Measurements from ENCODE around the gene KLF18.
A peak's percentile ranks its signal among the peaks of the same experiment; 100 is the strongest.
"Not testable (repeated sequence)": the region's sequence is repeated elsewhere in the genome, so short reads cannot be mapped to it uniquely, and the experiment has no call there.

The KLF18 gene

DNA sequence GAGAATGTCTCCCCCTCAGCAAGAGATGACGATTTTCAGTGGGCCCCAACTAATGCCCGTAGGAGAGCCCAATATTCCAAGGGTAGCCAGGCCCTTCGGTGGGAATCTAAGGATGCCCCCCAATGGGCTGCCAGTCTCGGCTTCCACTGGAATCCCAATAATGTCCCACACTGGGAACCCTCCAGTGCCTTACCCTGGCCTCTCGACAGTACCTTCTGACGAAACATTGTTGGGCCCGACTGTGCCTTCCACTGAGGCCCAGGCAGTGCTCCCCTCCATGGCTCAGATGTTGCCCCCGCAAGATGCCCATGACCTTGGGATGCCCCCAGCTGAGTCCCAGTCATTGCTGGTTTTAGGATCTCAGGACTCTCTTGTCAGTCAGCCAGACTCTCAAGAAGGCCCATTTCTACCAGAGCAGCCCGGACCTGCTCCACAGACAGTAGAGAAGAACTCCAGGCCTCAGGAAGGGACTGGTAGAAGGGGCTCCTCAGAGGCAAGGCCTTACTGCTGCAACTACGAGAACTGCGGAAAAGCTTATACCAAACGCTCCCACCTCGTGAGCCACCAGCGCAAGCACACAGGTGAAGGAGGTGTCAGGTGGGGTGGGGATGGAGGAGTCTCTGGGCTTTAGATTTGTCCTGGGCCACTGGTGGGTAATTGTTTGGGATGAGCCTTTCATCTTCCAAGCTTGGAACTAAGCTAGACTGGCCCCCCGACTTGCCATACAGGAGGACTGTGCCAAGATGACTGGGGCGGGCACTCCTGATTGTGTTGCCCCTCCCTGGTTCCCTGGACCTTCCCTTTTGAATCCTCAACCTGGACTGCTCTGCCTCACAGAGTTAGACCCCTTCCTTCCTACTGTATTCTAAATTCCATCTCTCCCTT, 11.6 kb downstream of the KLF18 start:
- DNase-seq (ENCODE audit: insufficient read length, low spot score) = no peak
- no peak for FAIRE-seq

DNA sequence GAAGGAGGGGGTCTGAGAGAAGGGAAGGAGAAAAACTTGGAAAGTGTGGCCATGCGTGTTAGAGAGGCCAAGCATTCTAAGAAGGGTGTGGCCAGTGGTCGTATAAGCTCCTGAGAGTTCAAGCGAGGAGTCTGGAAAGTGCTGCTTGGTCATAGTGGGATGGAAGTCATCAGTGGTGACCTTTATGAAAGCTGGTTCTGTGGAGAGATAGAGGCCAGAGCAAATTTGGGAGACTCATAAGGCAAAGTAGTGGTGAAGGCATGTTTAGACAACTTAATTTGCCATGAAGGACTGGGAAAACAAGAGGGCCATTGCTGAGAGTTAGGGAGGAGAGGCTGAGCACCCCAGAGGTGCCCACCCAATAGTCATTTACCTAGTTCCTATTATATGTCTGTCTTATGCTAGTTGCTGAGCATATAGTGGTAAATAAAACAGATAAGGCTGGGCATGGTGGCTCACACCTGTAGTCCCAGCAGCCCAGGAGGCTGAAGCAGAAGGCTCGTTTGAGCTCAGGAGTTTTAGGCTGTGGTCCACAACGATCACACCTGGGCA, 21.0 kb downstream of the KLF18 start:
- FAIRE-seq (no peak), DNase-seq (ENCODE audit: insufficient read length, low spot score) (no peak)

DNA sequence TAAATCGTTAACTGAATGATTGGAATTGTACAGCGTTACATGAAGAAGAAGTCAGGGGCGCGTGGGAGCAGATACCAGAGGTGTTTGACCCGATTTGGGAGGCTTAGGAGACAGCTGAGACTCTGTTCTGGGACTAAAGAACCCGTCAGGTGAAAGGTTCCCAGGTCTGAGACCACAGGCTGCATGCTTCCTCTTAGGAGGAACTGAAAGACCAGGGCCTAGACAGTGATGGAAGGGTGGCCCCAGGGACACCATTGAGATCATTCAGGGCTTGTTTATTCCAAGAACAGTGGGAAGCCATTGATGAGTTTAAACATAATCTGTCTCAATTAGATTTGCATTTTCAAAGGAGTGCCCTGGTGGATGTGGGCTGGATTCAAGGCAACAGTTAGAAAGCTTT, 21.9 kb downstream of the KLF18 start:
- DNase-seq (ENCODE audit: insufficient read length, low spot score) (no peak), FAIRE-seq (no peak)

DNA sequence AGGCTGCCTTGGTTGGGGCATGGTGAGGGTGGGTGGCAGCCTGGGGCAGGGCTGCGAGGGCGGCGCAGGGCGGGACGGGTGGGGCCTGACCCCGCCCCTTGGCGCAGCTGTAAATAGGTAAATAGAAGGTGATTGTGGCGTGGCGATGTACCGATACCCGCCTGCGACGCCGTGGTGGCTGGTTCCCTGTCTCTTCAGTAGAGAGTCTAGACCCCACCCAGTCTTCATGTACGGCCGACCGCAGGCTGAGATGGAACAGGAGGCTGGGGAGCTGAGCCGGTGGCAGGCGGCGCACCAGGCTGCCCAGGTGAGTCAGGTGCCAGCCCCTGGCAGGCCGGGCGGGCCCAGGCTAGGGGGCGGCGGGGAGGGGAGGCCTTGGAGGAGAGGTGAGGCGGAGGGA, 22.7 kb downstream of the KLF18 start, which contains the start of gene KLF17:
TSS of gene KLF17 (plus strand) at position 140 of the 400 bp plus-strand sequence. CDS start at position 227, 87 bp downstream.
- FAIRE-seq (no peak), DNase-seq (ENCODE audit: insufficient read length, low spot score) (no peak)

DNA sequence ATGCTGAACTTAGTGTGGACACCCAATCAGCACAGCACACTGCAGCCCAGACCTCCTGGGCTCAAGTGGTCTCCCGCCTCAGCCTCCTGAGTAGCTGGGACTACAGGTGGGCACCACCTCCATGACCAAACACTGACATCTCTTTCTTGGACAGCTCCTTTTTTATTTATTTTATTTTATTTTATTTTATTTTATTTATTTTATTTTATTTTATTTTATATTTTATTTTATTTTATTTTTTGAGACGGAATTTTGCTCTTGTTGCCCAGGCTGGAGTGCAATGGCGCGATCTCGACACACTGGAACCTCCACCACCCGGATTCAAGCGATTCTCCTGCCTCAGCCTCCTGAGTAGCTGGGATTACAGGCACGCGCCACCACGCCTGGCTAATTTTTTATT, 24.2 kb downstream of the KLF18 start:
- not testable (repeated sequence) for FAIRE-seq; DNase-seq (ENCODE audit: insufficient read length, low spot score)

DNA sequence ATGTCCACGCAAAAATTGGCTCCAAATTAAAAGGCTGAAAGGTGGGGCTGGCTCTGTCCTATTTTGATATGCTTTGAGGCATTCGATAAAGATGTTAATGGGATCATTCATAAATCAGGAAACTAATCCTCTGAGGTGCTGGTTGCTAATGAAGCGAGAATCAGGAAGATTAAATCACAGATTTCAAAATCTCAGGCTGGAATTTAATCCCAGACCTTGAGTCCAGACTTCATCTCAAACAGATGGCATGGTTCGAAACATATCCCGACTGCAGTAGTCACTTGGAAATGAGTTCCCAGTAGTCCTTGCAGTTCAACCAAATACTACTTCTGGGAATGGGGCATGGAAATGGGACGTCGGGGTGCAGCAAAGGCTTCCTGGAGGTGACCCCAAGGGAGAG, 27.3 kb downstream of the KLF18 start:
- DNase-seq (ENCODE audit: insufficient read length, low spot score) (no peak), FAIRE-seq (no peak)

DNA sequence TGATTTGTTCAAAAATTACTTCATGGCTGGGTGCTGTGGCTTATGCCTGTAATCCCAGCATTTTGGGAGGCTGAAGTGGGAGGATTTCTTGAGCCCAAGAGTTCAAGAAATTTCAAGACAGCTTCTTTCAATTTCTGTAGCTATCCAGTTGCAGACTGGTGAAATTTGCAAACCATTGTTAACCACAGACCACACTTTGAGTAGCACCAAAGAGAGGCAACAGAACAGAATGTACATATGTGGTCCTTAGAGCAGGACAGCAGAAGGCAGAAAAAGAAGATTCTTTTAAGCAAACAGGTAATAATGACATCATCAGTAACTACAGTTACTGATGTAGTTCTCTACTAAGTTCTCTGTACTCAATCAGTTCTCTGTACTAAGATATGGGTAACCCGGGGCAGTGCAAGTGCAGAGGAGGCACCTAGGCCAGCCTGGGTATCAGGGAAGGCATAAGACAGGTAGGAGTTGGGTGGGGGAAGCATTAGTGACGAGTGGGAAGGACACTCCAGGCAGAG, 28.3 kb downstream of the KLF18 start:
- no peak for DNase-seq (ENCODE audit: insufficient read length, low spot score)
- no peak for FAIRE-seq

DNA sequence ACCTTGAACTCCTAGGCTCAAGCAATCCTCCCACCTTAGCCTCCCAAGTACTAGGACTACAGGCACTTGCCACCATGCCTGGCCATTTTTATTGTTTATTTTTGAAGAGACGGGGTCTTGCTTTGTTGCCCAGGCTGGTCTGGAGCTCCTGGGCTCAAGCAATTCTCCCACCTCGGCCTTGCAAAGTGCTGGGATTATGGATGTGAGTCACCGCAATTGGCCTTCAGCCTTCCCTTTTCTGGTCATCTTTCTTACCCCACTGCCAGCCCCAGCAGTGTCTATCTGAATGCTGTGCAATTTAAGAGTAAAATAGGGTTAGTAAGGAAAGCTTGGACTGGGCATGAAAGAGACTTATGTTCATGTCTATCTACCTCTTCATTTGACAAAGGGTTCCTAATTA, 28.9 kb downstream of the KLF18 start:
- no peak for DNase-seq (ENCODE audit: insufficient read length, low spot score)
- FAIRE-seq = no peak

DNA sequence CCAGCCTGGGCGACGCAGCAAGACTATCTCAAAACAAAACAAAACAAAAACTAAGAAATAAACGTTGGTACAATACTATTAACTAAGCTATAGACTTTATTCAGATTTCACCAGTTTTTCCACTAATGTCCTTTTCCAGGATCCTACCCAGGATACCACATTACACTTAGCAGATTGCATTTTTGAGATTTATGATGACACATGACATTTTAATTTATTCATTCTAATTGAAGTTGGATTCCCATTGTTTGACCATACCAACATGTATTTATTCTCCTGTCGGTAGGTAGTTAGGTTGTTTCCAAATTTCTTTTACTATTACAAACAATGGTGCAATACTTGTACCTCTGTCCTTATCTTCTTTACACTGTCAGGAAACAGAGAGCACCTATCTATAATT, 29.6 kb downstream of the KLF18 start:
- DNase-seq (ENCODE audit: insufficient read length, low spot score) (no peak), FAIRE-seq (no peak)

DNA sequence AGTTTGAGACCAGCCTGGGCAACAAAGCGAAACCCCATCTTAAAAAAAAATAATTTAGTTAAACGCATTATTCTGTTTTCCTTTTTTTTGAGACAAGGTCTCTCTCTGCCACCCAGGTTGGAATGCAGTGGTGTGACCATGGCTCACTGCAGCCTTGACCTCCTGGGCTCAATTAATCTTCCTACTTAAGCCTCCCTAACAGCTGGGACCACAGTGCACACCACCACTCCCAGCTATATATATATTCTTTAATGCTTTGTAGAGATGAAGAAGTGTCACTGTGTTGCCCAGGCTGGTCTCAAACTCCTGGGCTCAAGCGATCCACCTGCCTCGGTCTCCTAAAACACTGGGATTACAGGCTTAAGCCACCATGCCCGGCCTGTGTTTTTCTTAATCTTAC, 30.5 kb downstream of the KLF18 start:
- FAIRE-seq (no peak), DNase-seq (ENCODE audit: insufficient read length, low spot score) (no peak)

DNA sequence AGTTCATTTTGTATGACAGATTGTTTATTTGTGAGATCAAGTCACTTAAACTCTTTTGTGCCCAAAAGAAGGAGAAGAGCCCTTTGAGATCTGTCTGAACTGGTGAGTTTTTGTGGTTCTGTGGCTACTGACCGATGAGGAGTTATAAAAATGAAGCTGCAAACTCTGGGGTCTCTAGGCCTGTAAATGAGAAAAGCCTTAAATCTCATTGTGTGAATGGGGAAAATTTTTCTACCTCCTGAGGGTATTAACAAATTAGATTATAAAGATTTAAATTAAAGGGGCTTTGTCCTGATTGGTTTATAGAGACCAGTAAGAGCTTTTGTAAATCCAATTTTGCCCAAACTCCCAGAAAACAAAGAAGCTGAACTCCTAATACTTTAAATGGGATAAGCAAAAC, 32.5 kb downstream of the KLF18 start:
- no peak for FAIRE-seq
- no peak for DNase-seq (ENCODE audit: insufficient read length, low spot score)

DNA sequence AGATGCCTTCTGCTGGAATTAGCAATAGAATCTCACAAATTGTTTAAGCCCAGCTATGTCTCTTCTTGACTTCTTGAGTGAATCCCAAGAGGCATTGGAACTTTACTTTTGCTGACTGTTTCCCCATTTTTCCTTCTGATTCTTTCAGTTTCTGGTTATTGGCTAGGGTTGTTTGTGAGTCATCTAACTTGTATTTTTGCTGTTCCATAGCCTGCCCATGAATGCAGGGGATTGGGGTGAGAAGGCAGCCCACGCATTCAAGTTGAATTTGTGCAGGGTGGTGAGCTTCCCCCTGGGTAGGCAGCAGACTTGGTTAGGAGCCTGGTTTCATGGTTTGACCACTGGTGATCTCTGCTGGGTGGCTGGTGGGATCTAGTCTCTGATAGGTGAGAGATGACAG, 33.2 kb downstream of the KLF18 start:
- peak; percentile 30 for DNase-seq (ENCODE audit: insufficient read length, low spot score)
- no peak for FAIRE-seq

DNA sequence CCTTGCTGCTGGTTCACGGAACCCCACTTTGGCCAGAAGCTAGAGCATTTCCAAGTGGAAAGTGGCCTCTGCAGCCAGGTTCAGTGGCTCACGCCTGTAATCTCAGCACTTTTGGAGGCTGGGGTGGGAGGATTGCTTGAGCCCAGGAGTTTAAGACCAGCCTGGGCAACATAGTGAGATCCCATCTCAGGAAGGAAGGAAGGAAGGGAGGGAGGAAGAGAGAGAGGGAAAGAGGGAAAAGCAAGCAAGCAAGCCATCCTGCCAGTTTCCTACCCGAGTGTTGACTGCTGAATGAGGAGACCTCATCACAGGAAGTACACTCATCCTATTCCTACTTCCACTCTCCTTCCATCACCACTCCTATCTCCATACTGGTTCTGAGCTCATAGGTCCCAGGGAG, 35.6 kb downstream of the KLF18 start:
- DNase-seq (ENCODE audit: insufficient read length, low spot score) (no peak), FAIRE-seq (no peak)

DNA sequence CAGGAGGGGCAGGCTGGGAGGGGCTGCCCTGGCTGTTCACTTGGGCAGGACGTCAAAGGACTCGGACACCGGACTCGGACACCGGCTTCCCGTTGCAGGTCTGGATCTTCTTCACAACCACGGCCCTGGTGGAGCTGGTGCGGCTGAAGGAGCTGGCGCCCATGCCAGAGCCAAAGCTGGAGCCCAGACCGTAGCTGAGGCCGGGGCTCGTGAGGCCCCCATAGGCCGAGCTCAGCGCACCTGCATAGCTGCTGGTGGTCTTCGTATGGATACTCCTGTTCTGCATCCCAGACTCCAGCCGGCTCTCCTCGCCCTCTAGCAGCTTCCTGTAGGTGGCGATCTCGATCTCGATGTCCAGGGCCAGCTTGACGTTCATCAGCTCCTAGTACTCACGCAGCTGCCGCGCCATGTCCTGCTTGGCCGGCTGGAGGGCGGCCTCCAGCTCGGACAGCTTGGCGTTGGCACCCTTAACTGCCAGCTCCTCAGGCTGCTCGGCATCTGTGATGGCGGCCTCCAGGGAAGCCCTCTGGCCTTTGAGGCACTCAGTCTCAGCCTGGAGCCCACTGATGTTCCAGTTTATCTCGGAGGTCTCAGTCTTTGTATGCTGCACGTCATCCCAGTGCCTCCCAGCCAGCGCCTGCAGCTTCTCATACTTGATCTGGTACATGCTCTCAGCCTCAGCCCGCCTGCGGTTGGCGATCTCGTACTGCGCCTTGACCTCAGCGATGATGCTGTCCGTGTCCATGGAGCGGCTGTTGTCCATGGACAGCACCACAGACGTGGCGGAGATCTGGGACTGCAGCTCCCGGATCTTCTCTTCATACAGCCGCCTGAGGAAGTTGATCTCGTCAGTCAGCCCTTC, 37.9 kb downstream of the KLF18 start:
- DNase-seq (ENCODE audit: insufficient read length, low spot score) (no peak), FAIRE-seq (no peak)

DNA sequence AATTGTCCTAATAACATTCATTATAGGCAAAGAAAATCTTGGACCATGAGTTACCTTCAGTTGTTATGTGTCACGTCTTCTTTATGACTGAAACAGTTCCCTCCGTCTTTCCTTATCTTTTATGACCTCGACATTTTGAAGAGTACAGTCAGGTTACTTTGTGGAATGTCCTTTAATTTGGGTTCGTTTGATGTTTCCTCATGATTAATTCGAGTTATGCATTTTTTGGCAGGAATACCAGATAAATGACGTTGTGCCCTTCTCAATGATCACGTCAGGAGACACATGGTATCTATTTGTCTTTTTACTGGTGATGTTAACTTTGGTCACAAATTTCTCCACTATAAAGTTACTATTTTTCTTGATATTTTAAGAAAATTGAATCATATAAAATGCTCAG, 40.1 kb downstream of the KLF18 start:
- FAIRE-seq = no peak

DNA sequence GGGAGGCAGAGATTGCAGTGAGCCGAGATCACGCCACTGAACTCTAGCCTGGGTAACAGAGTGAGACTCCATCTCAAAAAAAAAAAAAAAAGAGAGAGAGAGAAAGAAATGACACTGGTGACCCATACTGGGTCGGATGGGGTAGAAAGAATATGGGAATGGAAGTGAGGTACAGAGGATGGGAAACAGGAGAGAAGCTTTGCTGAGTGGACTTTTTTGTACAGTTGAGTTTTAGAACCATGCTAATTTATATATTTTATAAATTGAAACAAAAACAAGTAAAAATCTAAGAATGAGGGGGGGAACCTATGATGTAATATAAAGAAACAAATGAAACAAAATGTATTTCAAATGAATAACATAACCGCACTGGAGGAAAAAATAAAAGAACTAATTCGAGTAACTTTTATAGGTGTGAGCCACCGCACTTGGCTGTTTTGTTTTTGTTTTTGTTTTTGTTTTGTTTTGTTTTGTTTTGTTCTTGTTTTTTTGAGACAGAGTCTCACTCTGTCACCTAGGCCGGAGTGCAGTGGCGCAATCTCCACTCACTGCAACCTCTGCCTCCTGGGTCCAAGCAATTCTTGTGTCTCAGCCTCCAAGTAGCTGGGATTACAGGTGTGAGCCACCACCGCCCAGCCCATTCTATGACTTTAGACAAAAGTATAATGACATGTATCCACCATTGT, 41.1 kb downstream of the KLF18 start:
- no peak for DNase-seq (ENCODE audit: insufficient read length, low spot score)
- no peak for FAIRE-seq

More for the DNA sequence above, 40.1 kb downstream of the KLF18 start:
- DNase-seq (ENCODE audit: insufficient read length, low spot score) = no peak

DNA sequence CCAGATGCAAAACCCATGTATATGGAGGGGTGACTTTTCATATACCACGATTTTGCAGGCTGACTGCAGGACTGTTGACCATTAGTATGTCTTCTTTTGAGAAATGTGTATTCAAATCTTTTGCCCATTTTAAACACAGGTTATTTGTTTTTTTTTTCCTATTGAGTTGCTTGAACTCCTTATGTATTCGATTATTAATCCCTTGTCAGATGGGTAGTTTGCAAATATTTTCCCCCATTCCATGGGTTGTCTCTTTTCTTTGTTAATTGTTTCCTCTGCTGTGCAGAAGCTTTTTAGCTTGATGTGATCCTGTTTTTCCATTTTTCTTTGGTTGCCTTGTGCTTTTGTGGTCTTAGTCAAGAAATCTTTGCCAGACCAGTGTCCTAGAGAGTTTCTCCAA, 47.4 kb downstream of the KLF18 start:
- DNase-seq (ENCODE audit: insufficient read length, low spot score) (no peak), FAIRE-seq (no peak)

DNA sequence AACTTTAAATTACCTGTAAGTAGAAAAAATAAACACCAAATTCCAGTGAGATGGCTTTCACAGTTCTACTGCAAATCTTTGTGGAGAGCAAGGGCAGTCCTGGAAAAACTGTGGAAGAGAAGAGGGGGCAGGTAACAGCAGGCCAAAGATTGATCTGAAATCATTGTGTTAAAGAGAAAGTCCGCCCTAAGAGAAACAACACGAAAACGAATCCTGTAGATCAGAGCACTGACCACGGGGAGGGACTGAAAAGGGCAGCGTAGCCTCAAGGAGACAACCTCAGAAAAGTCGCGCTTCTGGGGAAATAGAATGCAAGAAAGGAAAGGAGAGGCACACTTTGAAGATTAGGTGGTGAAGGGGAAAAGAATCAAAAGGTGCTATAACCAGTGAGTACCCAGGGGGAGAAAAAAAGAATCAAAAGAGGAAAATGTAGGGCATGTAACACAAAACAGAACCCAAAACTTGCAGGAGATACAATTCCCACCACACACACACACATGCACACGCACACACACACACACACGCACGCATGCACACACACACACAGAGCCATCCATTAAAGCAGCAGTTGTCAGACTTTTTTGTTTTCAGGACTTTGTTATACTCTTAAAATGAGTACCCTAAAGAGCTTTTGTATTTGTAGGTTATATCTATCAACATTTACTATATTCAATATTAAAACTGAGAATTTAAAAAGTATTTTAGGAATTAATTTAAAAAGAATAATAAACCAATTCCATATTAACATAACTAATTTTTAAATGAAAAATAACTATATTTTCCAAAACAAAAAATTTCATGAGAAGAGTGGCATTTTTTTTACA, 50.8 kb downstream of the KLF18 start:
- no peak for FAIRE-seq
- DNase-seq (ENCODE audit: insufficient read length, low spot score) = no peak

DNA sequence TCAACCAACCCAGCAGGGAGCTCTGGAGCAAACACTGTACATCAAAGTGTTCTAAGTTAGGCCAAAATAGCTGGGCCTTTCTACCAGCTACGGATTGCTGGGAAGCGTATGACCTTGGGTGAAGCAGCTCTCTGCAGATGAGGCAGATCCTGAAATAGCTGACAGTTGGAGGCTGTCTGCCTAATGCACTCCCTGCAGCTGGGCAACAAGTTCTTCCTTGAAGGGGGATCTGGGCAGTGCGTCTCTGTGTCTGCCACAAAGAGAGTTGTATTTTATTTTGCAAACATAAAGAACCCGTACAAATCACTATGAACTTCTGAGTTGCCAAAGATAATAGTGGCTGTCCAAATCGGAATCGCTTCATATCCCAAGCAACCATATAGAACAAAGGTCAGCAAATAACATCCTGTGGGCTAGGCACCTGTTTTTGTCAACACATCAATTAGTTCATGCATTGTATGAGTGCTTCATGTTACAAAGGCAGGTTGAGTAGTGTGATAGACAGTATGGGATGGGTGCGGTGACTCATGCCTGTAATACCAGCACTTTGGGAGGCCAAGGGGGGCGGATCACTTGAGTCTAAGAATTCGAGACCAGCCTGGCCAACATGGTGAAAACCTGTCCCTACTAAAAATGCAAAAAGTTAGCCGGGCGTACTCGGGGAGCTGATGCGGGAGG, 51.9 kb downstream of the KLF18 start:
- FAIRE-seq (no peak), DNase-seq (ENCODE audit: insufficient read length, low spot score) (no peak)
